ENCODE measurements around the gene NDUFA8. TPM values are rescaled to one million over a fixed set of nuclear protein-coding genes. Genes with fewer than 3 reads are reported as not detected.

The NDUFA8 gene
- total and polyA plus RNA-seq, 2 experiments from 2014 or later: 36.6 to 144 TPM

GRCh38 chr9:122115176-122116035 lies 44.2 kb downstream of the NDUFA8 start (continued):
- TF ChIP-seq, protein P1, sequence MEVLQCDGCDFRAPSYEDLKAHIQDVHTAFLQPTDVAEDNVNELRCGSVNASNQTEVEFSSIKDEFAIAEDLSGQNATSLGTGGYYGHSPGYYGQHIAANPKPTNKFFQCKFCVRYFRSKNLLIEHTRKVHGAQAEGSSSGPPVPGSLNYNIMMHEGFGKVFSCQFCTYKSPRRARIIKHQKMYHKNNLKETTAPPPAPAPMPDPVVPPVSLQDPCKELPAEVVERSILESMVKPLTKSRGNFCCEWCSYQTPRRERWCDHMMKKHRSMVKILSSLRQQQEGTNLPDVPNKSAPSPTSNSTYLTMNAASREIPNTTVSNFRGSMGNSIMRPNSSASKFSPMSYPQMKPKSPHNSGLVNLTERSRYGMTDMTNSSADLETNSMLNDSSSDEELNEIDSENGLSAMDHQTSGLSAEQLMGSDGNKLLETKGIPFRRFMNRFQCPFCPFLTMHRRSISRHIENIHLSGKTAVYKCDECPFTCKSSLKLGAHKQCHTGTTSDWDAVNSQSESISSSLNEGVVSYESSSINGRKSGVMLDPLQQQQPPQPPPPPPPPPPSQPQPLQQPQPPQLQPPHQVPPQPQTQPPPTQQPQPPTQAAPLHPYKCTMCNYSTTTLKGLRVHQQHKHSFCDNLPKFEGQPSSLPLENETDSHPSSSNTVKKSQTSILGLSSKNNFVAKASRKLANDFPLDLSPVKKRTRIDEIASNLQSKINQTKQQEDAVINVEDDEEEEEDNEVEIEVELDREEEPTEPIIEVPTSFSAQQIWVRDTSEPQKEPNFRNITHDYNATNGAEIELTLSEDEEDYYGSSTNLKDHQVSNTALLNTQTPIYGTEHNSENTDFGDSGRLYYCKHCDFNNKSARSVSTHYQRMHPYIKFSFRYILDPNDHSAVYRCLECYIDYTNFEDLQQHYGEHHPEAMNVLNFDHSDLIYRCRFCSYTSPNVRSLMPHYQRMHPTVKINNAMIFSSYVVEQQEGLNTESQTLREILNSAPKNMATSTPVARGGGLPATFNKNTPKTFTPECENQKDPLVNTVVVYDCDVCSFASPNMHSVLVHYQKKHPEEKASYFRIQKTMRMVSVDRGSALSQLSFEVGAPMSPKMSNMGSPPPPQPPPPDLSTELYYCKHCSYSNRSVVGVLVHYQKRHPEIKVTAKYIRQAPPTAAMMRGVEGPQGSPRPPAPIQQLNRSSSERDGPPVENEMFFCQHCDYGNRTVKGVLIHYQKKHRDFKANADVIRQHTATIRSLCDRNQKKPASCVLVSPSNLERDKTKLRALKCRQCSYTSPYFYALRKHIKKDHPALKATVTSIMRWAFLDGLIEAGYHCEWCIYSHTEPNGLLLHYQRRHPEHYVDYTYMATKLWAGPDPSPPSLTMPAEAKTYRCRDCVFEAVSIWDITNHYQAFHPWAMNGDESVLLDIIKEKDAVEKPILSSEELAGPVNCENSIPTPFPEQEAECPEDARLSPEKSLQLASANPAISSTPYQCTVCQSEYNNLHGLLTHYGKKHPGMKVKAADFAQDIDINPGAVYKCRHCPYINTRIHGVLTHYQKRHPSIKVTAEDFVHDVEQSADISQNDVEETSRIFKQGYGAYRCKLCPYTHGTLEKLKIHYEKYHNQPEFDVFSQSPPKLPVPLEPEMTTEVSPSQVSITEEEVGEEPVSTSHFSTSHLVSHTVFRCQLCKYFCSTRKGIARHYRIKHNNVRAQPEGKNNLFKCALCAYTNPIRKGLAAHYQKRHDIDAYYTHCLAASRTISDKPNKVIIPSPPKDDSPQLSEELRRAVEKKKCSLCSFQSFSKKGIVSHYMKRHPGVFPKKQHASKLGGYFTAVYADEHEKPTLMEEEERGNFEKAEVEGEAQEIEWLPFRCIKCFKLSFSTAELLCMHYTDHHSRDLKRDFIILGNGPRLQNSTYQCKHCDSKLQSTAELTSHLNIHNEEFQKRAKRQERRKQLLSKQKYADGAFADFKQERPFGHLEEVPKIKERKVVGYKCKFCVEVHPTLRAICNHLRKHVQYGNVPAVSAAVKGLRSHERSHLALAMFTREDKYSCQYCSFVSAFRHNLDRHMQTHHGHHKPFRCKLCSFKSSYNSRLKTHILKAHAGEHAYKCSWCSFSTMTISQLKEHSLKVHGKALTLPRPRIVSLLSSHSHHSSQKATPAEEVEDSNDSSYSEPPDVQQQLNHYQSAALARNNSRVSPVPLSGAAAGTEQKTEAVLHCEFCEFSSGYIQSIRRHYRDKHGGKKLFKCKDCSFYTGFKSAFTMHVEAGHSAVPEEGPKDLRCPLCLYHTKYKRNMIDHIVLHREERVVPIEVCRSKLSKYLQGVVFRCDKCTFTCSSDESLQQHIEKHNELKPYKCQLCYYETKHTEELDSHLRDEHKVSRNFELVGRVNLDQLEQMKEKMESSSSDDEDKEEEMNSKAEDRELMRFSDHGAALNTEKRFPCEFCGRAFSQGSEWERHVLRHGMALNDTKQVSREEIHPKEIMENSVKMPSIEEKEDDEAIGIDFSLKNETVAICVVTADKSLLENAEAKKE (CRISPR knock-in tag; IDR thresholded peaks at IDR 0.05): no peak
- no peak for TF ChIP-seq CREB1 (CRISPR knock-in tag; IDR thresholded peaks at IDR 0.05; ENCODE audit: low read depth)
- TF ChIP-seq, protein P2, sequence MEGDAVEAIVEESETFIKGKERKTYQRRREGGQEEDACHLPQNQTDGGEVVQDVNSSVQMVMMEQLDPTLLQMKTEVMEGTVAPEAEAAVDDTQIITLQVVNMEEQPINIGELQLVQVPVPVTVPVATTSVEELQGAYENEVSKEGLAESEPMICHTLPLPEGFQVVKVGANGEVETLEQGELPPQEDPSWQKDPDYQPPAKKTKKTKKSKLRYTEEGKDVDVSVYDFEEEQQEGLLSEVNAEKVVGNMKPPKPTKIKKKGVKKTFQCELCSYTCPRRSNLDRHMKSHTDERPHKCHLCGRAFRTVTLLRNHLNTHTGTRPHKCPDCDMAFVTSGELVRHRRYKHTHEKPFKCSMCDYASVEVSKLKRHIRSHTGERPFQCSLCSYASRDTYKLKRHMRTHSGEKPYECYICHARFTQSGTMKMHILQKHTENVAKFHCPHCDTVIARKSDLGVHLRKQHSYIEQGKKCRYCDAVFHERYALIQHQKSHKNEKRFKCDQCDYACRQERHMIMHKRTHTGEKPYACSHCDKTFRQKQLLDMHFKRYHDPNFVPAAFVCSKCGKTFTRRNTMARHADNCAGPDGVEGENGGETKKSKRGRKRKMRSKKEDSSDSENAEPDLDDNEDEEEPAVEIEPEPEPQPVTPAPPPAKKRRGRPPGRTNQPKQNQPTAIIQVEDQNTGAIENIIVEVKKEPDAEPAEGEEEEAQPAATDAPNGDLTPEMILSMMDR (conservative IDR thresholded peaks at IDR 0.05; ENCODE audit: low read depth in 2 of 2): no peak
- TF ChIP-seq, protein P3, sequence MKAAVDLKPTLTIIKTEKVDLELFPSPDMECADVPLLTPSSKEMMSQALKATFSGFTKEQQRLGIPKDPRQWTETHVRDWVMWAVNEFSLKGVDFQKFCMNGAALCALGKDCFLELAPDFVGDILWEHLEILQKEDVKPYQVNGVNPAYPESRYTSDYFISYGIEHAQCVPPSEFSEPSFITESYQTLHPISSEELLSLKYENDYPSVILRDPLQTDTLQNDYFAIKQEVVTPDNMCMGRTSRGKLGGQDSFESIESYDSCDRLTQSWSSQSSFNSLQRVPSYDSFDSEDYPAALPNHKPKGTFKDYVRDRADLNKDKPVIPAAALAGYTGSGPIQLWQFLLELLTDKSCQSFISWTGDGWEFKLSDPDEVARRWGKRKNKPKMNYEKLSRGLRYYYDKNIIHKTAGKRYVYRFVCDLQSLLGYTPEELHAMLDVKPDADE (IDR thresholded peaks at IDR 0.05): no peak

Data from GM23338 (cell line).